Heart left ventricle (tissue), 13 donors: ENCODE results near the gene UGT2B17.
"Not testable (repeated sequence)": the region's sequence is repeated elsewhere in the genome, so short reads cannot be mapped to it uniquely, and the experiment has no call there.

ENCODE experiments used
- POLR2A ChIP-seq, 2 donors: fragments of 450-650 bp; IDR thresholded peaks; one replicate each; pipeline ENCODE4 v1.6.1; 2017; ENCODE audit warnings: antibody characterized with exemption in 2 of 2, mild to moderate bottlenecking in 2 of 2, moderate library complexity in 2 of 2
- TF ChIP-seq, protein P1 (sequence below), 12 donors: fragments of 200-600 bp; sonication (generic) in 4 of 12; IDR thresholded peaks; one replicate each; pipeline versions ENCODE4 v1.5.0 to v1.8.0; 2018 to 2022; ENCODE audit warnings: antibody characterized with exemption in 12 of 12, mild to moderate bottlenecking in 5 of 12
- donor health status: ischemic (EF 13 %, LVEDD 7.1; RV severe dilation, severe dysfunction).
- donor health status: DM: no; HTN: yes; CAD: no.
- donor health status: DM: no; HTN: no; CAD: no.
- donor health status: ischemic (EF 25% LVEDD 6.9; RV normal size, moderate dysfunction).
- donor health status: ischemic (EF 25% LVEDD 5.7; RV mildly dilated, moderate dysfunction).
- donor health status: ischemic (EF 35%, LVEDD 5.7; RV mildly dilated, moderate dysfunction).
- donor health status: nonischemic (EF 11% LVEDD 7.7; RV severe dilation, severe dysfunction).
- donor health status: DM: yes; HTN: yes; CAD: no.
- donor health status: PGD.
- donor health status: ischemic (EF 29% LVEDD 5.4; RV normal size, mild dysfunction).
- donor health status: nonischemic (EF 23%, LVEDD 6.1; RV moderate dilation, normal function).

DNA sequence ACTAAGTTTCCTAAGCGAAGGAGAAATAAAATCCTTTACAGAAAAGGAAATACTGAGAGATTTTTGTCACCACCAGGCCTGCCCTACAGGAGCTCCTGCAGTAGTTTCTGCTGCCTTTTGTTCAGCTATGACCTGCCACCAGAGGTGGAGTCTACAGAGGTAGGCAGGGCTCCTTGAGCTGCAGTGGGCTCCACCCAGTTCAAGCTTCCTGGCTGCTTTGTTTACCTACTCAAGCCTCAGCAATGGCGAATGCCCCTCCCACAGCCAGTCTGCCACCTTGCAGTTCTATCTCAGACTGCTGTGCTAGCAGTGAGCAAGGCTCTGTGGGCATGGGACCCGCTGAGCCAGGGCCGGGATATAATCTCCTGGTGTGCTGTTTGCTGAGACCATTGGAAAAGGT lies 71.3 kb downstream of the UGT2B17 start:
- TF ChIP-seq, protein P1, sequence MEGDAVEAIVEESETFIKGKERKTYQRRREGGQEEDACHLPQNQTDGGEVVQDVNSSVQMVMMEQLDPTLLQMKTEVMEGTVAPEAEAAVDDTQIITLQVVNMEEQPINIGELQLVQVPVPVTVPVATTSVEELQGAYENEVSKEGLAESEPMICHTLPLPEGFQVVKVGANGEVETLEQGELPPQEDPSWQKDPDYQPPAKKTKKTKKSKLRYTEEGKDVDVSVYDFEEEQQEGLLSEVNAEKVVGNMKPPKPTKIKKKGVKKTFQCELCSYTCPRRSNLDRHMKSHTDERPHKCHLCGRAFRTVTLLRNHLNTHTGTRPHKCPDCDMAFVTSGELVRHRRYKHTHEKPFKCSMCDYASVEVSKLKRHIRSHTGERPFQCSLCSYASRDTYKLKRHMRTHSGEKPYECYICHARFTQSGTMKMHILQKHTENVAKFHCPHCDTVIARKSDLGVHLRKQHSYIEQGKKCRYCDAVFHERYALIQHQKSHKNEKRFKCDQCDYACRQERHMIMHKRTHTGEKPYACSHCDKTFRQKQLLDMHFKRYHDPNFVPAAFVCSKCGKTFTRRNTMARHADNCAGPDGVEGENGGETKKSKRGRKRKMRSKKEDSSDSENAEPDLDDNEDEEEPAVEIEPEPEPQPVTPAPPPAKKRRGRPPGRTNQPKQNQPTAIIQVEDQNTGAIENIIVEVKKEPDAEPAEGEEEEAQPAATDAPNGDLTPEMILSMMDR (IDR thresholded peaks at IDR 0.05) = not testable (repeated sequence)
- not testable (repeated sequence) for TF ChIP-seq POLR2A (IDR thresholded peaks at IDR 0.05)
